Hematopoietic multipotent progenitor cell treated with erythropoietin and hydrocortisone succinate and interleukin-3 and kit ligand, for 4 days (in vitro differentiated cells): Measurements from ENCODE around the gene ZFYVE26.

Source experiments
- DNase-seq: peaks from one replicate; pipeline ENCODE4 v3.0.0-alpha.2; 2015

The ZFYVE26 gene

GRCh38 chr14:67815573-67816225 is 691 bp downstream of the ZFYVE26 start:
- DNase-seq = peak; percentile 39

GRCh38 chr14:67814821-67815220 is 1.6 kb downstream of the ZFYVE26 start:
- DNase-seq = no peak

GRCh38 chr14:67806246-67806645 is 10.1 kb downstream of the ZFYVE26 start:
- no peak for DNase-seq

- DNase-seq = no peak
Observed at GRCh38 chr14:67800743-67801142, 15.6 kb downstream of the ZFYVE26 start.

GRCh38 chr14:67798731-67799130 is 17.7 kb downstream of the ZFYVE26 start:
- DNase-seq = no peak

- DNase-seq = no peak
Observed at GRCh38 chr14:67787673-67788072, 28.7 kb downstream of the ZFYVE26 start.

- DNase-seq = no peak
Observed at GRCh38 chr14:67785270-67786109, 30.9 kb downstream of the ZFYVE26 start.

- DNase-seq = peak; percentile 75
Observed at GRCh38 chr14:67784244-67784823, 32.1 kb downstream of the ZFYVE26 start.

GRCh38 chr14:67782090-67782489 is 34.3 kb downstream of the ZFYVE26 start:
- DNase-seq = no peak

- DNase-seq = peak; percentile 17
Observed at GRCh38 chr14:67778792-67779191, 37.6 kb downstream of the ZFYVE26 start.

GRCh38 chr14:67776653-67777322 is 39.6 kb downstream of the ZFYVE26 start:
- no peak for DNase-seq

GRCh38 chr14:67773844-67774377 is 42.5 kb downstream of the ZFYVE26 start:
- no peak for DNase-seq

GRCh38 chr14:67768219-67768618 is 48.2 kb downstream of the ZFYVE26 start:
- no peak for DNase-seq

GRCh38 chr14:67766035-67766680 is 50.2 kb downstream of the ZFYVE26 start:
- DNase-seq = peak; percentile 33

- DNase-seq = no peak
Observed at GRCh38 chr14:67765192-67765834, 51.1 kb downstream of the ZFYVE26 start.

- no peak for DNase-seq
Observed at GRCh38 chr14:67764496-67764895, 51.9 kb downstream of the ZFYVE26 start.

- DNase-seq = peak; percentile 31
Observed at GRCh38 chr14:67763158-67763822, 53.1 kb downstream of the ZFYVE26 start.

- no peak for DNase-seq
Observed at GRCh38 chr14:67762051-67762450, 54.3 kb downstream of the ZFYVE26 start.

- no peak for DNase-seq
Observed at GRCh38 chr14:67759916-67760315, 56.5 kb downstream of the ZFYVE26 start.

- no peak for DNase-seq
Observed at GRCh38 chr14:67757175-67757574, 59.2 kb downstream of the ZFYVE26 start.

- no peak for DNase-seq
Observed at GRCh38 chr14:67756496-67756895, 59.9 kb downstream of the ZFYVE26 start.
